Right cardiac atrium (tissue), 5 donors: Measurements from ENCODE around the gene INTS2. TPM values are rescaled to one million over a fixed set of nuclear protein-coding genes. Genes with fewer than 3 reads are reported as not detected.
A peak's percentile ranks its signal among the peaks of the same experiment; 100 is the strongest.
"Not testable (repeated sequence)": the region's sequence is repeated elsewhere in the genome, so short reads cannot be mapped to it uniquely, and the experiment has no call there.

Source experiments
- ATAC-seq, 2 donors: fragments of 200-7000 bp; cut with Tn5 transposase; one replicate each; pipeline versions ENCODE4 v1.8.0 to v1.9.1; 2020; ENCODE audit warnings: moderate library complexity in 2 of 2, mild to moderate bottlenecking in 1 of 2
- DNase-seq, 3 donors: peaks; one replicate each; pipeline ENCODE4 v3.0.0-alpha.2; 2020
- H3K27ac ChIP-seq: one replicate; pipeline ENCODE4 v1.5.1; 2013; ENCODE audit warnings: mild to moderate bottlenecking, low read length, control low read depth, moderate library complexity
- H3K27me3 ChIP-seq: one replicate; pipeline ENCODE4 v1.6.1; 2013; ENCODE audit not compliant: control insufficient read depth, insufficient read depth
- H3K4me1 ChIP-seq: one replicate; pipeline ENCODE4 v1.6.1; 2013; ENCODE audit warnings: low read length; ENCODE audit not compliant: control insufficient read depth, insufficient read depth
- H3K4me3 ChIP-seq: one replicate; pipeline ENCODE4 v1.5.1; 2013; ENCODE audit warnings: low read length, control low read depth
- H3K9me3 ChIP-seq: one replicate; pipeline ENCODE4 v1.6.1; 2013; ENCODE audit warnings: low read length; ENCODE audit not compliant: control insufficient read depth
- WGBS: extraction: QIAGEN DNeasy Blood & Tissue Kit; methylation state at CpG from one replicate; pipeline ENCODE4 v1.1.7; 2013; 5-methylcytosine and 5-hydroxymethylcytosine counted together
- intact Hi-C, 4 donors: fragments of 100-400 bp; cut with DNase I; formaldehyde crosslinking; loops; one replicate each; pipeline versions ENCODE4 v1.11.0 to v1.14.0; 2022 to 2023
- polyA plus RNA-seq: library from polyadenylated mRNA; stranded (reverse); fragments of 200-250 nt; gene quantifications from one replicate; pipeline ENCODE4 v1.2.3, GENCODE V29; 2013
- total RNA-seq, 4 donors: library from RNA; stranded (reverse); fragmentation: NEBNext Ultra II Directional; extraction: Animal tissue kit (Norgen Biotek cat#: 25700); gene quantifications; one replicate each; pipeline ENCODE4 v1.2.1, GENCODE V29; 2021
- donor health status: healthy with polysubstance abuse.
- donor health status: DM: no; HTN: yes; CAD: no.
- donor health status: DM: no; HTN: no; CAD: no.
- donor health status: DM: no; HTN: yes; CAD: no; lungs with severe emphysema.
- donor health status: DM: yes; HTN: yes; CAD: no.

INTS2 gene
- total and polyA plus RNA-seq, 5 donors, result 2.8 to 11.6 (median 10.2) TPM

DNA sequence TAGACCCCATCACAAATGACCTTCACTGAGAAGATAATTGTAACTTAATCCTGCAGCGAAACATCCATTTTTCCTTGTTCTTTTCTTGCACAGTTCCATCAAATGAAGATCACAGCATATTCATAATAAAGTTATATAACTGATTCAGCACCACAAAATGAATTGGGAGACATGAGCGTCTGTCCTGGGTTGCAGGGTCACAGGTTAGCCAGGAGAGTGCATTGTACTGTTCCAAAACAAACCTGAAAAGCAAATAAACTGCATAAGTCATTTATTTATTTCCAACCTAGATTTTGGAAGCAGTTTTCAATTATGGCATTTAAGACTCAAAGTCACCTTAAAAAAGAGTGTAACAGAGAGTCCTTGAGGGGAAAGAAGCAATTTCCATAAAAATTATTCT lies 18.6 kb upstream of the INTS2 start:
- no peak for ATAC-seq
- Histone ChIP-seq H3K27ac (no peak overlapping the region), H3K4me3 (no peak overlapping the region), H3K4me1 (no peaks in the 10 kb centered on the region), H3K9me3 (no peaks in the 10 kb centered on the region), H3K27me3 (no peaks in the 10 kb centered on the region)
- WGBS, result 78% methylated on average over 2 of the region's 2 CpGs
- DNase-seq, result no peak
- intact Hi-C loops, result no loop called here

DNA sequence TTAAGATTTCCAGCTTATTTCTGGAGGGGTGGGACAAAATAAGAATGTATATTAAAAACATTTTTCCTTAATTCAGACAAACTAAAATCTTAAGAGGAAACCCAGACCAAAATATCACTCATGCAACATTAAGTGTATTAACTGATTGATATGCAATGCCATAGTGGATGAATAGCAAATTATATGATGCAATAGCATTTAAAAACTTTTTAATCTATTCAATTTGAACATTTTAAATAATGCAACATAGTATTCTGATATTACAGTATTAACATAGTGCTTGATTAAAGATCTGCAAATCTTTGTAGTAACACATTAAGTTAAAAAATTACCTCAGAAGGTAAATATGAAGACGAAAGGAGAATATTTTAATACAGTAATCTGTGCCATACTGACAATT lies 15.3 kb upstream of the INTS2 start:
- Histone ChIP-seq H3K4me1 (no peaks in the 10 kb centered on the region), H3K27ac (no peak overlapping the region), H3K9me3 (no peaks in the 10 kb centered on the region), H3K4me3 (no peak overlapping the region), H3K27me3 (no peaks in the 10 kb centered on the region)
- 96% methylated on average over 1 of the region's 1 CpG for WGBS
- ATAC-seq, result no peak
- intact Hi-C loops, result no loop called here
- no peak for DNase-seq

DNA sequence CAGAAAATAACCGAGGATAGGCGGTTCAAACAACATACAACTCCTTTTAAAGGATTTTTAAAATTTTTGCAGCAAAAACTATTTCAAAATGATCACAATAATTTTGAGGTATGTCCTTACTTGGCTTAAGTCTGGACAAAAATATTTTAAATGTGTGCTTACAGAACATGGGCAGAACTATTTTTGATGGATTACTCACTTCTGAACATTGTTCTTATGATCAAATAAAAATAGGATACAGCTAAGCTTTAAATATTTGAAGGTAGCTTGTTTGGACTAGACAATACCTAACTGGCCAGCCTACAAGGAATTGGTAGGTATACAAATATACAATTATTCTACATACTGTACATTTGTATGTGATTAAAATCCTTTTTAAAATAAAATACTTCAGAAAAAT lies 14.3 kb upstream of the INTS2 start:
- Histone ChIP-seq H3K4me1 (no peaks in the 10 kb centered on the region), H3K27me3 (no peaks in the 10 kb centered on the region), H3K4me3 (no peak overlapping the region), H3K9me3 (no peaks in the 10 kb centered on the region), H3K27ac (no peak overlapping the region)
- WGBS, result 95% methylated on average over 2 of the region's 2 CpGs
- ATAC-seq (no peak), DNase-seq (no peak)
- intact Hi-C loops, result no loop called here

DNA sequence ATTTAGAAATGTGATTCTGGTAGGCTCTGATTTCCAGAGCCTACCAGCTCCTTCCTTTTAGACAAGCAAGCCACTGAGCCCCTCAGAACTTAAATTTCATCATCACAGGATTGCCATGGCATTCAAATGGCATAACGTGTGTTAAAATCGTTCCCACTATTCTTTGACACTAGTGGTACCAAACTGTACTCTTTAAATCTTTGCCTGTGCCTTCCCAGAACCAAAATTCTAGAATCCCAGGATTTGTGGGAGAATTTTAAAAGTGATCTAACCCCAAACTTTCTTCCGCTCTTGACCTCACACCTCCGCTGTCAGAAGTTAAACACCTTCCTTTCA lies 287 bp upstream of the INTS2 start:
- peak overlapping the region; percentile 61 for H3K4me3 ChIP-seq
- 46% methylated on average over 4 of the region's 4 CpGs for WGBS
- ATAC-seq (no peak), DNase-seq (no peak)
- intact Hi-C loops, result no loop called here
- peak overlapping the region; percentile 63 for H3K27ac ChIP-seq
- H3K4me1 ChIP-seq, result peaks cover 2% of the 10 kb centered on the region
- H3K27me3 ChIP-seq, result no peaks in the 10 kb centered on the region
- no peaks in the 10 kb centered on the region for H3K9me3 ChIP-seq

DNA sequence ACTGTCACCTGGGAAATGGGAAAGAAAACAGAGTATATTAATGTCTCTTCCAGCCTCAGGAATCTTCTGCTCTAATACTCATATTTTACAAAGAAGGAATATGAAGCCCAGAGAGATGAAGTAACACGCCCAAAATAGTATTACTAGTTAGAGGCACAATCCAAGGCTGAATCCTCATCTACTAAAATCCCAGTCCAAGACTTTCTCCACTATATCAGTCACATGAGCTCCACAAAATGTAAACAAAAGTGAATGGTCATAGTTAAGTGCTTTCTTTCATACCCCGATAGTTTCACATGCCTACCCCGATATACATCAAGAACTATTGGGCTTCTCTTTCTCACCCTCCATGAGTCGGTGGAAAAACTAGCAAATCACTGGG lies 965 bp downstream of the INTS2 start:
- Histone ChIP-seq H3K27me3 (no peaks in the 10 kb centered on the region), H3K4me3 (peak overlapping the region; percentile 61), H3K27ac (peak overlapping the region; percentile 69), H3K4me1 (peaks cover 2% of the 10 kb centered on the region), H3K9me3 (no peaks in the 10 kb centered on the region)
- WGBS, result 12% methylated on average over 4 of the region's 4 CpGs
- DNase-seq (no peak), ATAC-seq (peak in 1 of 2 donors; percentile 3)
- intact Hi-C loops, result no loop called here

DNA sequence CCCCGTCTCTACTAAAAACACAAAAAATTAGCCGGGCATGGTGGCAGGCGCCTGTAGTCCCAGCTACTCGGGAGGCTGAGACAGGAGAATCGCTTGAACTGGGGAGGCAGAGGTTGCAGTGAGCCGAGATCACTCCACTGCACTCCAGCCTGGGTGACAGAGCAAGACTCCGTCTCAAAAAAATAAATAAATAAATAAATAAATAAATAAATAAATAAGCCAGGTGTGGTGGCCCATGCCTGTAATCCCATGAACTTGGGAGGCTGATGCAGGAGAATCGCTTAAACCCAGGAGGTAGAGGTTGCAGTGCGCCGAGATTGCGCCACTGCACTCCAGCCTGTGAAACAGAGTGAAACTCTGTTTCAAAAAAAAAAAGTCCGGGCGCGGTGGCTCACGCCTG lies 12.6 kb downstream of the INTS2 start:
- 98% methylated on average over 15 of the region's 15 CpGs for WGBS
- not testable (repeated sequence) for H3K9me3 ChIP-seq, DNase-seq

DNA sequence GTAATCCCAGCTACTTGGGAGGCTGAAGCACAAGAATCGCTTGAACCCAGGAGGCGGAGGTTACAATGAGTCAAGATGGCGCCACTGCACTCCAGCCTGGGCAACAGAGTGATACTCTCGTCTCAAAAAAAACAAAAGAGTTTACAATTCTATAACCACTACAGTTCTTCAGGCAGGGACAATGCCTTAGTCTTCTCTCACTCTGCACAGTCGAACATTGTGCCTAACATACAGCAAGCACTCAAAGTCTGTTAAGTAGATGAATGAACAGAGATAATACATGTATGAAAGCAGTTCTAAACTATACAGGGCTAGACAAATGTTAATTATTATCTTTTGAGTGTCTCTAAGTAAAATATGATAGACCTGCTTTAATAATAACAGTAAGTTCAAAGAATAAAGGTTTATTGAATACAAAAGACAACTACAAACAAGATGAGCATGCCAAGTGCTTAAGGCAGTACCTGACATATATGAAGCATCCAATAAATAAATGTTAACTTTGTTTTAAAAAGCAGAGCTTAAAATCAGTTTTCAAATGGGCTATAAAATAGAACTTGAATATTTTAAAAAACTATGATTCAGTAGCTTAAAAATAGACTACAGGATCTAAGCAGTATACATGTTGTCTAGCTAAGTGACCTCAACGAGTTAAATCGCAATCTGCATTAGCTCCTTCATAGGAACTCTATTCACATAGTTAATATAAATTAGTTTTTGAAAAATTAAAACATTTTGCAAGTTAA lies 19.3 kb downstream of the INTS2 start:
- ATAC-seq, result no peak
- no peak overlapping the region for H3K4me3 ChIP-seq
- intact Hi-C loops, result no loop called here
- H3K27ac ChIP-seq, result no peak overlapping the region
- H3K4me1 ChIP-seq, result no peaks in the 10 kb centered on the region
- DNase-seq, result no peak
- WGBS, result 89% methylated on average over 7 of the region's 7 CpGs
- no peaks in the 10 kb centered on the region for H3K9me3 ChIP-seq
- no peaks in the 10 kb centered on the region for H3K27me3 ChIP-seq

More for the DNA sequence above, 12.6 kb downstream of the INTS2 start:
- H3K4me1 ChIP-seq, H3K4me3 ChIP-seq, intact Hi-C loops, H3K27ac ChIP-seq, H3K27me3 ChIP-seq, ATAC-seq: not testable (repeated sequence)

DNA sequence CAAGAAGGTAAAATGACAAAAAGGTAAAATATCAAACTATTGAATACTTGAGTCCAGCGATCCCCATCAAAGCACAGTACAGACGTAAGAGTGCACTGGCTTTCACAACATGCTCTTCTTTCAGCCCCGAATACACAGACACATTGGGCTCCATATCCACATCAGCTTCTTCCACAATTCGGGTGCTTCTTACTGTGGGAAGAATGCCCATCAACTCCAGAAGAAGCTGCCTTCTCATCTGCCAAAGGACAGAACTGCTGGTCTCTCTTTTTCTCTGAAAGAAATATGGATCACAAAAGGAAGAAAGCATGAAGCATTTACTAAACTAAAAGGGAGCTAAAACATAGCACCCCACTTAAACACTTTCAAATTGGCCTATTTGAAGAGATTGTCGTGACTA lies 20.4 kb downstream of the INTS2 start:
- Histone ChIP-seq H3K4me1 (no peaks in the 10 kb centered on the region), H3K27me3 (no peaks in the 10 kb centered on the region), H3K27ac (no peak overlapping the region), H3K9me3 (no peaks in the 10 kb centered on the region), H3K4me3 (no peak overlapping the region)
- DNase-seq (no peak), ATAC-seq (no peak)
- 93% methylated on average over 5 of the region's 5 CpGs for WGBS
- intact Hi-C loops, result no loop called here

DNA sequence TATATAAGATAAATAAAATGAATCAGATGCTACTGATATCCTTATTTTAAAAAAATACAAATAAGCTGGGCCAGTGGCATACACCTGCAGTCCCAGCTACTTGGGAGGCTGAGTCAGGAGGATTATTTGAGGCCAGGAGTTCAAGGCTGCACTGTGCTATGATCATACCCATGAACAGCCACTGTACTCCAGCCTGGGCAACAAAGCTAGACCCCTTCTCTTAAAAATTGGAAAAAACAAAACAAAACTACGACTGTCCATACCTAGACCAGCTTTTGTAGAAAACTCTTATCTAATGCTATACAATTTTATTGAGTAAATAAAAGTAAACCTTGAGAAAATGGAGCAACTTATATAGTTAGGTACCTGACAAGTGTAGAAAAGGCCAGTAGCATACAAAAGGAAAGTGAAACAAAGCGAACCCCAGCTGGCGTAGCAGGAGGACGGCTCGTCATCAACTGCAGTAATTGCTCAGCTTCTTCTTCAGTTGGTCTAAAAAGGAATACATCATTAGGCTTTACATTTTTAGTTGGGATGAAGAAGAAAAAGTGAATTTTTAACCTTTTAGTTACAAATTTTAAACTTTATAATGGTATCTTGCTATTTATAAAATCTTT lies 23.6 kb downstream of the INTS2 start:
- ATAC-seq (no peak), DNase-seq (peak in 1 of 3 donors; percentile 20)
- Histone ChIP-seq H3K27me3 (no peaks in the 10 kb centered on the region), H3K27ac (no peak overlapping the region), H3K9me3 (no peaks in the 10 kb centered on the region), H3K4me1 (no peaks in the 10 kb centered on the region), H3K4me3 (no peak overlapping the region)
- WGBS, result 86% methylated on average over 5 of the region's 5 CpGs
- intact Hi-C loops, result no loop called here

DNA sequence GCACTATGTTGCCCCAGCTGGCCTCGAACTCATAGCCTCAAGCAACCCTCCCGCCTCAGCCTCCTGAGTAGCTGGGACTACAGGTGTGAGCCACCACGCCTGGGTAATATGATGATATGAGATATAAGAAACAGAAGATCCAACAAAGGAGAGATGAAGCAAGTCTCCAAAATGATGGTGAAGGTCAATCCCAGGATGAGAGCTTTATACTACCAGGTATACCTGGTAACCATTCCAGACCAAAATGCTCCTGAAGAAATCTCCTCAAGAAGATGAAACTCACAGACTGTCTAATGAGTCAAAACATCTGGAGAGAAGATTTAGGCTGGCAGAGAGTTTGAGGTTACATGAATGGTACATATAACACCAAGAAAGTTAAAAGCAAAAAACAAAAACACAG lies 24.5 kb downstream of the INTS2 start:
- H3K4me3 ChIP-seq, result no peak overlapping the region
- H3K27me3 ChIP-seq, result no peaks in the 10 kb centered on the region
- no peaks in the 10 kb centered on the region for H3K9me3 ChIP-seq
- 99% methylated on average over 3 of the region's 3 CpGs for WGBS
- intact Hi-C loops, result no loop called here
- DNase-seq (no peak), ATAC-seq (no peak)
- H3K27ac ChIP-seq, result no peak overlapping the region
- no peaks in the 10 kb centered on the region for H3K4me1 ChIP-seq

DNA sequence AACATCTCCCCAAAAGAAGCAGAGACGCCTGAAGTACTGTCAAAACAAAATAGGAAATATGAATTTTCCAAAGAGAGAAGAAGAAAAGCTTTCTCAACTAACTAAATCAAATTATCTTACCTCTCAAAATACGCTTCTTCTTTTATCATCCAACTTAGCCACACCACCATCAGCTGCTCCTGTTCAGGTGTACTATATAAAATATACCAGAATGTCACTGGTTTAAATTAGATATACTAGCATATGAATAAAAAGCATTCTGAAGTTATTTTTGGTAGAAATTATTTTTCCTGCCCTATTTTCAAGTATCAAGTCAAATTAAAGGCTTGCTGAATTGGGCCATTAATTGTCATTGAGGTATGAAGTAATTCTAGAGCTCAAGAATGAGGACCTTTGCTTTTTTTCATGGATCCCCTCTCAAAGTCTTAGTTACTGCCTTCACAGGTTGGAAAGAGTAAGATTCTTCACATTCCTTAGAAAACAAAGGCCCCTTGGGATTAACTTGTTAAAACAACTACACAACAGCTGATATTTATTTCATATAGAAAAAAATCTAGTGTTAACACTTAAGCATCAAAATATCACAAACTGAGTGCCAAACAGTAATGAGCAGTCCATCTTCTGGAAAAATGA lies 30.1 kb downstream of the INTS2 start:
- no peak overlapping the region for H3K4me3 ChIP-seq
- no peak overlapping the region for H3K27ac ChIP-seq
- 96% methylated on average over 2 of the region's 2 CpGs for WGBS
- no peaks in the 10 kb centered on the region for H3K4me1 ChIP-seq
- DNase-seq (no peak), ATAC-seq (no peak)
- H3K9me3 ChIP-seq, result no peaks in the 10 kb centered on the region
- H3K27me3 ChIP-seq, result no peaks in the 10 kb centered on the region
- intact Hi-C loops, result no loop called here
